Panc1 (cell line): ENCODE data around the gene ADARB2.

ENCODE experiments used
- CTCF ChIP-seq: fragments of 450-650 bp; IDR thresholded peaks from 2 replicates; pipeline ENCODE4 v1.5.1; 2017; ENCODE audit warnings: mild to moderate bottlenecking
- POLR2AphosphoS5 ChIP-seq: IDR thresholded peaks from 2 replicates; pipeline ENCODE4 v1.6.1; 2012; ENCODE audit warnings: mild to moderate bottlenecking, low read depth, low read length, moderate library complexity
- SIN3A ChIP-seq: IDR thresholded peaks from 2 replicates; pipeline ENCODE4 v1.6.1; 2012; ENCODE audit warnings: low read depth, mild to moderate bottlenecking, low read length, moderate library complexity, borderline replicate concordance; ENCODE audit not compliant: insufficient read depth
- TCF7L2 ChIP-seq: IDR thresholded peaks from 2 replicates; pipeline ENCODE4 v1.6.1; 2011; ENCODE audit warnings: mild to moderate bottlenecking, low read depth, low read length, inconsistent platforms

GRCh38 chr10:1516492-1517165 lies 220.7 kb downstream of the ADARB2 start:
- no peak for TF ChIP-seq CTCF
- no peak for TF ChIP-seq TCF7L2
- no peak for TF ChIP-seq SIN3A
- no peak for TF ChIP-seq POLR2AphosphoS5
